ENCODE results near the gene GARNL3.

DNA sequence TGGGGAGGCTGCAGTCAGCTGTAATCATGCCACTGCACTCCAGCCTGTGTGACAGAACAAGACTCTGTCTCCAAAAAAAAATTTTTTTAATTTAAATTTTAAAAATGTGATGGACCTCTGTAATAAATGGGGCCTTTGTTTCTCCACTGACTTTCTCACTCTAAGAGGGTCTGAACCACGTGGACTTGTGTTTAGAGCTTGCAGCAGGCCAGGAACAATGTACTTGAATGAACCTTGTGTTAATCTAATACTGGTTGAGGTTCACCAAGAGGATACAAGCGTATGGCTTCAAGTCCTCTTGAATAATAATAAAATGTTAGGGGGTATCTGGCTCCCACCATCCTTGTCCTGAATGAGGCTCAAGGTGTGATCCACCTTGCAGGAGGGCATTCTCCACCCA, 118.0 kb downstream of the GARNL3 start:
- TF ChIP-seq, protein P1, sequence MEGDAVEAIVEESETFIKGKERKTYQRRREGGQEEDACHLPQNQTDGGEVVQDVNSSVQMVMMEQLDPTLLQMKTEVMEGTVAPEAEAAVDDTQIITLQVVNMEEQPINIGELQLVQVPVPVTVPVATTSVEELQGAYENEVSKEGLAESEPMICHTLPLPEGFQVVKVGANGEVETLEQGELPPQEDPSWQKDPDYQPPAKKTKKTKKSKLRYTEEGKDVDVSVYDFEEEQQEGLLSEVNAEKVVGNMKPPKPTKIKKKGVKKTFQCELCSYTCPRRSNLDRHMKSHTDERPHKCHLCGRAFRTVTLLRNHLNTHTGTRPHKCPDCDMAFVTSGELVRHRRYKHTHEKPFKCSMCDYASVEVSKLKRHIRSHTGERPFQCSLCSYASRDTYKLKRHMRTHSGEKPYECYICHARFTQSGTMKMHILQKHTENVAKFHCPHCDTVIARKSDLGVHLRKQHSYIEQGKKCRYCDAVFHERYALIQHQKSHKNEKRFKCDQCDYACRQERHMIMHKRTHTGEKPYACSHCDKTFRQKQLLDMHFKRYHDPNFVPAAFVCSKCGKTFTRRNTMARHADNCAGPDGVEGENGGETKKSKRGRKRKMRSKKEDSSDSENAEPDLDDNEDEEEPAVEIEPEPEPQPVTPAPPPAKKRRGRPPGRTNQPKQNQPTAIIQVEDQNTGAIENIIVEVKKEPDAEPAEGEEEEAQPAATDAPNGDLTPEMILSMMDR (IDR thresholded peaks at IDR 0.05): no peak
- TF ChIP-seq EZH2 (IDR thresholded peaks at IDR 0.05): no peak
